Choroid plexus epithelial cell (primary cell): ENCODE results near the gene PRR13.

Experiments used
- DNase-seq: peaks from one replicate; pipeline ENCODE4 v3.0.0-alpha.2; 2010; ENCODE audit warnings: low read depth
- H3K4me3 ChIP-seq: 2 replicates; pipeline ENCODE4 v1.5.1; 2011; ENCODE audit warnings: low read depth, mild to moderate bottlenecking, control low read depth, low read length, moderate library complexity
- CTCF ChIP-seq: conservative IDR thresholded peaks from 2 replicates; pipeline ENCODE4 v1.5.1; 2011; ENCODE audit warnings: low read depth, mild to moderate bottlenecking, control low read depth, inconsistent platforms, low read length, moderate library complexity

The PRR13 gene

GRCh38 chr12:53451661-53452158 lies 10.2 kb downstream of the PRR13 start, which contains the start of gene PCBP2:
Gene PCBP2, plus strand, starts transcription at chr12:53452102. Its CDS starts 2,699 bp downstream, at chr12:53454801.
- DNase-seq, result peak; percentile 100
- peak within 1 kb of the TSS; percentile 88 for H3K4me3 ChIP-seq
- TF ChIP-seq CTCF, result peak; percentile 91

- TF ChIP-seq CTCF, result no peak
- peak; percentile 95 for DNase-seq
- peak overlapping the region; percentile 88 for H3K4me3 ChIP-seq
Measured at GRCh38 chr12:53452159-53453077, 10.9 kb downstream of the PRR13 start.

GRCh38 chr12:53453953-53454640 lies 12.6 kb downstream of the PRR13 start:
- H3K4me3 ChIP-seq, result peak overlapping the region; percentile 88
- TF ChIP-seq CTCF, result no peak
- peak; percentile 35 for DNase-seq

GRCh38 chr12:53454707-53455106 lies 13.2 kb downstream of the PRR13 start:
- DNase-seq, result no peak
- H3K4me3 ChIP-seq, result peak overlapping the region; percentile 88
- no peak for TF ChIP-seq CTCF

GRCh38 chr12:53456654-53457366 lies 15.3 kb downstream of the PRR13 start:
- no peak for TF ChIP-seq CTCF
- no peak overlapping the region for H3K4me3 ChIP-seq
- no peak for DNase-seq

- no peak for TF ChIP-seq CTCF
- DNase-seq, result no peak
Measured at GRCh38 chr12:53459097-53459496, 17.6 kb downstream of the PRR13 start.

More at GRCh38 chr12:53459097-53459496, 17.6 kb downstream of the PRR13 start:
- no peak overlapping the region for H3K4me3 ChIP-seq
